ENCODE data around the gene POU2F3. TPM values are rescaled to one million over a fixed set of nuclear protein-coding genes. Genes with fewer than 3 reads are reported as not detected.
A peak's percentile ranks its signal among the peaks of the same experiment; 100 is the strongest.

POU2F3 gene
- total RNA-seq, 2 donors from 2014 or later: 0.19 to 0.33 TPM

- DNase-seq (ENCODE audit: low spot score): no peak
- intact Hi-C loops (cut with DNase I): no loop called here
Measured at GRCh38 chr11:120330045-120330444, 90.1 kb downstream of the POU2F3 start.

- no peak for DNase-seq (ENCODE audit: low spot score)
- intact Hi-C loops (cut with DNase I): no loop called here
Measured at GRCh38 chr11:120331301-120331996, 91.5 kb downstream of the POU2F3 start.

GRCh38 chr11:120332822-120333716 lies 93.1 kb downstream of the POU2F3 start:
- intact Hi-C loops (cut with DNase I): no loop called here

GRCh38 chr11:120333801-120334200 lies 93.9 kb downstream of the POU2F3 start:
- no peak for DNase-seq (ENCODE audit: low spot score)
- intact Hi-C loops (cut with DNase I): no loop called here

More at GRCh38 chr11:120332822-120333716, 93.1 kb downstream of the POU2F3 start:
- DNase-seq (ENCODE audit: low spot score): no peak

GRCh38 chr11:120334332-120334731 lies 94.4 kb downstream of the POU2F3 start:
- intact Hi-C loops (cut with DNase I): no loop called here
- DNase-seq (ENCODE audit: low spot score): no peak

- intact Hi-C loops (cut with DNase I): loop anchor here in 1 of 2 donors (5.0 kb wide), 1 partner anchor 97 kb away; no protein-coding TSS in a partner anchor
- DNase-seq (ENCODE audit: low spot score): no peak
Measured at GRCh38 chr11:120334894-120335462, 95.0 kb downstream of the POU2F3 start.

- DNase-seq (ENCODE audit: low spot score): no peak
- intact Hi-C loops (cut with DNase I): loop anchor here in 1 of 2 donors (5.0 kb wide), 1 partner anchor 97 kb away; no protein-coding TSS in a partner anchor
Measured at GRCh38 chr11:120335556-120335907, 95.6 kb downstream of the POU2F3 start.

- DNase-seq (ENCODE audit: low spot score): peak; percentile 99
Measured at GRCh38 chr11:120335908-120336640, 96.1 kb downstream of the POU2F3 start, which contains the start of gene ARHGEF12. Gene ARHGEF12, plus strand, starts transcription at chr11:120336413. Its CDS starts 831 bp downstream, at chr11:120337244.

GRCh38 chr11:120336641-120337354 lies 96.9 kb downstream of the POU2F3 start:
- intact Hi-C loops (cut with DNase I): loop anchor here in 1 of 2 donors (5.0 kb wide), 1 partner anchor 96 kb away; no protein-coding TSS in a partner anchor
- DNase-seq (ENCODE audit: low spot score): peak; percentile 88

More at GRCh38 chr11:120335908-120336640, 96.1 kb downstream of the POU2F3 start, which contains the start of gene ARHGEF12:
- intact Hi-C loops (cut with DNase I): loop anchor here in 1 of 2 donors (5.0 kb wide), 1 partner anchor 96 kb away; no protein-coding TSS in a partner anchor

- no peak for DNase-seq (ENCODE audit: low spot score)
- intact Hi-C loops (cut with DNase I): loop anchor here in 1 of 2 donors (5.0 kb wide), 1 partner anchor 95 kb away; no protein-coding TSS in a partner anchor
Measured at GRCh38 chr11:120337355-120338106, 97.6 kb downstream of the POU2F3 start.

- DNase-seq (ENCODE audit: low spot score): no peak
- intact Hi-C loops (cut with DNase I): loop anchor here in 1 of 2 donors (5.0 kb wide), 1 partner anchor 94 kb away; no protein-coding TSS in a partner anchor
Measured at GRCh38 chr11:120338107-120338933, 98.4 kb downstream of the POU2F3 start.

- intact Hi-C loops (cut with DNase I): loop anchor here in 1 of 2 donors (5.0 kb wide), 1 partner anchor 93 kb away; no protein-coding TSS in a partner anchor
- DNase-seq (ENCODE audit: low spot score): no peak
Measured at GRCh38 chr11:120339394-120339890, 99.5 kb downstream of the POU2F3 start.

GRCh38 chr11:120340529-120340928 lies 100.6 kb downstream of the POU2F3 start:
- DNase-seq (ENCODE audit: low spot score): no peak
- intact Hi-C loops (cut with DNase I): loop anchor here in 1 of 2 donors (5.0 kb wide), 1 partner anchor 77 kb away; no protein-coding TSS in a partner anchor

GRCh38 chr11:120342226-120342625 lies 102.3 kb downstream of the POU2F3 start:
- intact Hi-C loops (cut with DNase I): loop anchor here in 1 of 2 donors (5.0 kb wide), 1 partner anchor 75 kb away; no protein-coding TSS in a partner anchor
- DNase-seq (ENCODE audit: low spot score): no peak

GRCh38 chr11:120342678-120343077 lies 102.7 kb downstream of the POU2F3 start:
- no peak for DNase-seq (ENCODE audit: low spot score)
- intact Hi-C loops (cut with DNase I): loop anchor here in 1 of 2 donors (5.0 kb wide), 1 partner anchor 75 kb away; no protein-coding TSS in a partner anchor

GRCh38 chr11:120343429-120343828 lies 103.5 kb downstream of the POU2F3 start:
- intact Hi-C loops (cut with DNase I): loop anchor here in 1 of 2 donors (5.0 kb wide), 1 partner anchor 74 kb away; no protein-coding TSS in a partner anchor
- no peak for DNase-seq (ENCODE audit: low spot score)
